H1 (cell line): ENCODE measurements around the gene USP26. TPM values are rescaled to one million over a fixed set of nuclear protein-coding genes. Genes with fewer than 3 reads are reported as not detected.

ENCODE experiments used
- CTCF ChIA-PET: fragments of 300-600 bp; sonication (Branson Sonifier 250); formaldehyde crosslinking; loops from one replicate; lab custom pipeline; 2021; ENCODE audit not compliant: partially characterized antibody; lab: Charles Lee
- POLR2A ChIA-PET: fragments of 300-600 bp; sonication (Branson Sonifier 250); formaldehyde crosslinking; loops from one replicate; lab custom pipeline; 2021; ENCODE audit warnings: inconsistent platforms; ENCODE audit not compliant: partially characterized antibody; lab: Charles Lee
- DNase-seq, 2 experiments: peaks; one replicate each; pipeline versions ENCODE4 v3.0.0 to v3.0.0-alpha.2; 2010 to 2022; ENCODE audit warnings: low spot score in 2 of 2, low read depth in 1 of 2, mixed read lengths in 1 of 2
- FAIRE-seq: peaks from 2 replicates; lab custom pipeline; 2011; peaks lifted over from hg19 to GRCh38; lab: Jason Lieb, UNC
- H2AFZ ChIP-seq: 2 replicates; pipeline ENCODE4 v1.8.1; 2012; ENCODE audit warnings: low read length, inconsistent platforms
- H2AK5ac ChIP-seq: 2 replicates; pipeline ENCODE4 v1.6.1; 2013; ENCODE audit warnings: low read depth, low read length
- H2BK120ac ChIP-seq: replicated peaks from 2 replicates; pipeline ENCODE3; 2013; ENCODE audit warnings: low read depth, low read length, inconsistent platforms
- H2BK12ac ChIP-seq: 2 replicates; pipeline ENCODE4 v1.6.1; 2013; ENCODE audit warnings: low read depth, low read length
- H2BK15ac ChIP-seq: 2 replicates; pipeline ENCODE4 v1.6.1; 2013; ENCODE audit warnings: low read length
- H2BK20ac ChIP-seq: 2 replicates; pipeline ENCODE4 v1.6.1; 2013; ENCODE audit warnings: low read length
- H2BK5ac ChIP-seq: 2 replicates; pipeline ENCODE4 v1.6.1; 2013; ENCODE audit warnings: low read depth, low read length
- H3K14ac ChIP-seq: 2 replicates; pipeline ENCODE4 v1.6.1; 2013; ENCODE audit warnings: inconsistent platforms; ENCODE audit not compliant: insufficient read length
- H3K18ac ChIP-seq: 2 replicates; pipeline ENCODE4 v1.6.1; 2013; ENCODE audit warnings: low read length; ENCODE audit errors: extremely low read depth
- H3K23ac ChIP-seq: 2 replicates; pipeline ENCODE4 v1.6.1; 2013; ENCODE audit warnings: inconsistent platforms; ENCODE audit not compliant: insufficient read length
- H3K23me2 ChIP-seq: 2 replicates; pipeline ENCODE4 v1.6.1; 2013; ENCODE audit warnings: low read depth, low read length
- H3K27ac ChIP-seq: 2 replicates; pipeline ENCODE4 v1.6.1; 2011; ENCODE audit warnings: low read depth, low read length, inconsistent platforms
- H3K27me3 ChIP-seq, 4 experiments: replicated peaks in 1 of 4; 1 replicate in 1 of 4; 2 replicates in 3 of 4; pipeline versions ENCODE4 v1.6.1 to v1.8.1; 2011 to 2013; ENCODE audit warnings: low read length in 3 of 4, mild to moderate bottlenecking in 3 of 4, inconsistent platforms in 2 of 4, mixed read lengths in 2 of 4, moderate library complexity in 1 of 4; ENCODE audit not compliant: control insufficient read depth in 3 of 4, insufficient read depth in 3 of 4; ENCODE audit errors: extremely low read depth in 1 of 4
- H3K36me3 ChIP-seq, 4 experiments: 2 replicates each; pipeline versions ENCODE4 v1.6.1 to v1.8.1; 2011 to 2013; ENCODE audit warnings: mild to moderate bottlenecking in 4 of 4, low read length in 3 of 4, moderate library complexity in 2 of 4, control low read depth in 1 of 4, inconsistent platforms in 1 of 4; ENCODE audit not compliant: insufficient read depth in 4 of 4, control insufficient read depth in 2 of 4
- H3K4ac ChIP-seq: replicated peaks from 2 replicates; pipeline ENCODE3; 2013; ENCODE audit warnings: low read length, low read depth, mixed read lengths, inconsistent platforms; ENCODE audit not compliant: insufficient read length
- H3K4me1 ChIP-seq, 4 experiments: replicated peaks in 1 of 4; 1 replicate in 1 of 4; 2 replicates in 3 of 4; pipeline versions ENCODE4 v1.6.1 to v1.8.1; 2011 to 2013; ENCODE audit warnings: low read length in 3 of 4, inconsistent platforms in 2 of 4, mixed read lengths in 1 of 4; ENCODE audit not compliant: insufficient read depth in 4 of 4, control insufficient read depth in 3 of 4
- H3K4me2 ChIP-seq, 2 experiments: 2 replicates each; pipeline versions ENCODE4 v1.6.1 to v1.8.1; 2011 to 2013; ENCODE audit warnings: low read depth in 2 of 2, low read length in 2 of 2, control low read depth in 1 of 2, inconsistent platforms in 1 of 2, mild to moderate bottlenecking in 1 of 2; ENCODE audit not compliant: insufficient read depth in 1 of 2
- H3K4me3 ChIP-seq, 4 experiments: fragments of 200-600, 300-600 bp in 1 of 4; sonication (generic), shearing (Covaris generic), sonication (Bioruptor Twin) in 1 of 4; 2 replicates each; pipeline versions ENCODE4 v1.5.1 to v1.8.1; 2011 to 2016; ENCODE audit warnings: low read length in 4 of 4, low read depth in 3 of 4, control low read depth in 2 of 4, inconsistent platforms in 2 of 4, mild to moderate bottlenecking in 2 of 4, mixed read lengths in 1 of 4, moderate library complexity in 1 of 4; ENCODE audit not compliant: insufficient read depth in 2 of 4; ENCODE audit errors: extremely low read depth in 1 of 4
- H3K56ac ChIP-seq: replicated peaks from 2 replicates; pipeline ENCODE3; 2013; ENCODE audit warnings: low read depth, mild to moderate bottlenecking, mixed read lengths, low read length, inconsistent platforms; ENCODE audit not compliant: insufficient read length
- H3K79me1 ChIP-seq: 2 replicates; pipeline ENCODE4 v1.6.1; 2013; ENCODE audit warnings: low read depth, low read length, control low read depth
- H3K79me2 ChIP-seq, 2 experiments: 2 replicates each; pipeline versions ENCODE4 v1.6.1 to v1.8.1; 2012 to 2013; ENCODE audit warnings: low read length in 2 of 2, mild to moderate bottlenecking in 2 of 2, inconsistent platforms in 1 of 2; ENCODE audit not compliant: insufficient read depth in 2 of 2, control insufficient read depth in 1 of 2
- H3K9ac ChIP-seq, 4 experiments: replicated peaks in 1 of 4; 1 replicate in 1 of 4; 2 replicates in 3 of 4; pipeline versions ENCODE4 v1.6.1 to v1.8.1; 2011 to 2013; ENCODE audit warnings: low read depth in 3 of 4, low read length in 3 of 4, control low read depth in 2 of 4, mild to moderate bottlenecking in 2 of 4, moderate library complexity in 2 of 4, inconsistent platforms in 1 of 4; ENCODE audit errors: extremely low read depth in 1 of 4
- H3K9me3 ChIP-seq, 2 experiments: 2 replicates each; pipeline versions ENCODE4 v1.6.1 to v1.8.1; 2012 to 2013; ENCODE audit warnings: mild to moderate bottlenecking in 2 of 2, moderate library complexity in 2 of 2, control low read depth in 1 of 2, inconsistent platforms in 1 of 2, low read depth in 1 of 2, low read length in 1 of 2, mixed read lengths in 1 of 2; ENCODE audit not compliant: insufficient read depth in 2 of 2
- H4K20me1 ChIP-seq, 2 experiments: replicated peaks in 1 of 2; 2 replicates each; pipeline versions ENCODE3 to v1.8.1; 2011 to 2013; ENCODE audit warnings: inconsistent platforms in 2 of 2, low read length in 2 of 2, mild to moderate bottlenecking in 1 of 2; ENCODE audit not compliant: insufficient read depth in 2 of 2, control insufficient read depth in 1 of 2
- H4K5ac ChIP-seq: 2 replicates; pipeline ENCODE4 v1.6.1; 2013; ENCODE audit warnings: low read length, low read depth, mixed read lengths, inconsistent platforms; ENCODE audit not compliant: insufficient read length
- H4K8ac ChIP-seq: 2 replicates; pipeline ENCODE4 v1.8.0; 2013; ENCODE audit warnings: mild to moderate bottlenecking, moderate library complexity, low read length, inconsistent platforms; ENCODE audit not compliant: insufficient read depth; ENCODE audit errors: extremely low read depth
- H4K91ac ChIP-seq: replicated peaks from 2 replicates; pipeline ENCODE3; 2013; ENCODE audit warnings: low read length, mixed read lengths, inconsistent platforms; ENCODE audit not compliant: insufficient read length
- BACH1 ChIP-seq: IDR thresholded peaks from 2 replicates; pipeline ENCODE4 v1.6.1; 2012; ENCODE audit warnings: low read length, improper control_type of control experiment
- CTCF ChIP-seq, 3 experiments: IDR thresholded peaks; 1 replicate in 2 of 3; 2 replicates in 1 of 3; pipeline versions ENCODE4 v1.5.1 to v1.6.1; 2011; ENCODE audit warnings: low read length in 3 of 3, mild to moderate bottlenecking in 3 of 3, inconsistent platforms in 2 of 3, low read depth in 1 of 3, moderate library complexity in 1 of 3; ENCODE audit not compliant: insufficient read depth in 1 of 3; ENCODE audit errors: control extremely low read depth in 1 of 3
- RAD21 ChIP-seq, 2 experiments: IDR thresholded peaks in 1 of 2; conservative IDR thresholded peaks in 1 of 2; 2 replicates each; pipeline ENCODE4 v1.6.1; 2011; ENCODE audit warnings: low read depth in 2 of 2, low read length in 2 of 2, improper control_type of control experiment in 1 of 2, inconsistent platforms in 1 of 2, mild to moderate bottlenecking in 1 of 2, moderate library complexity in 1 of 2
- WGBS, 2 experiments: shearing (Covaris generic) in 1 of 2; methylation state at CpG; one replicate each; pipeline versions ENCODE4 v1.1.6 to v1.1.7; 2013 to 2015; ENCODE audit warnings: low lambda C conversion rate in 2 of 2, mixed read lengths in 2 of 2, inconsistent platforms in 1 of 2, low coverage in 1 of 2, missing lambda C conversion rate in 1 of 2; ENCODE audit not compliant: insufficient replicate concordance in 2 of 2, insufficient coverage in 1 of 2, insufficient read length in 1 of 2; ENCODE audit errors: extremely low coverage in 1 of 2, missing lambda C conversion rate in 1 of 2; 5-methylcytosine and 5-hydroxymethylcytosine counted together
- polyA plus RNA-seq, 7 experiments: library from polyadenylated mRNA; depleted of rRNA in 3 of 7; stranded (reverse) in 5 of 7; unstranded in 2 of 7; fragments of >200 nt in 5 of 7; fragments of 200-250 nt in 2 of 7; gene quantifications; 1 replicate in 5 of 7; 2 replicates in 1 of 7; 4 replicates in 1 of 7; pipeline versions ENCODE4 v1.2.1 to v1.2.3, GENCODE V29; 2011 to 2013; ENCODE audit warnings: missing spikeins in 2 of 7, mixed read lengths in 2 of 7
- total RNA-seq: library from RNA; stranded (reverse); fragmentation: NEBNext Ultra II Directional; extraction: Animal tissue kit (Norgen Biotek cat#: 25700); gene quantifications from 2 replicates; pipeline ENCODE4 v1.2.1, GENCODE V29; 2021

USP26 gene
- total and polyA plus RNA-seq, 2 of the 8 experiments (the other 6 are each of a cell fraction or from before 2014, with no cell fraction given): not detected

GRCh38 chrX:133045986-133046385 lies 50.9 kb downstream of the USP26 start:
- H2AFZ ChIP-seq: no peak overlapping the region
- 39% methylated on average over 2 of the region's 2 CpGs; no CpG with 5 or more reads in 1 of the 2 experiments for WGBS, 2 experiments

More at GRCh38 chrX:133045986-133046385, 50.9 kb downstream of the USP26 start:
- H2BK20ac ChIP-seq: no peak overlapping the region
- DNase-seq: no peak
- H3K56ac ChIP-seq: no peak overlapping the region
- H3K79me1 ChIP-seq: no peaks in the 10 kb centered on the region
- H3K9ac ChIP-seq: no peak overlapping the region
- H3K4ac ChIP-seq: no peak overlapping the region
- H3K27ac ChIP-seq: no peak overlapping the region
- H3K4me3 ChIP-seq: no peak overlapping the region
- H4K5ac ChIP-seq: no peak overlapping the region
- H3K27me3 ChIP-seq: no peaks in the 10 kb centered on the region
- H3K4me1 ChIP-seq: no peaks in the 10 kb centered on the region
- no peak overlapping the region for H2BK12ac ChIP-seq
- H2BK120ac ChIP-seq: no peak overlapping the region
- peak; percentile 52 for FAIRE-seq
- no peaks in the 10 kb centered on the region for H3K36me3 ChIP-seq
- no peak overlapping the region for H3K4me2 ChIP-seq
- no peak overlapping the region for H3K23ac ChIP-seq
- H3K79me2 ChIP-seq: no peaks in the 10 kb centered on the region
- TF ChIP-seq CTCF (IDR thresholded peaks at IDR 0.05; ENCODE audit: control extremely low read depth in 1 of 3, insufficient read depth in 1 of 3, low read depth in 1 of 3, low read length in 3 of 3) (peak in 2 of 3 experiments; percentile 19 to 42; a peak in 2 of 4 replicates), RAD21 (IDR thresholded peaks at IDR 0.05 in 1 of 2, conservative IDR thresholded peaks at IDR 0.05 in 1 of 2; ENCODE audit: low read depth in 2 of 2, low read length in 2 of 2) (peak; percentile 68 to 75), BACH1 (no peak)
- H3K23me2 ChIP-seq: no peaks in the 10 kb centered on the region
- H2BK5ac ChIP-seq: no peak overlapping the region
- POLR2A ChIA-PET: interaction anchor here (0.7 kb wide), 1 partner anchor 124 kb away, joined by 4 read pairs; no protein-coding TSS in a partner anchor
- no peaks in the 10 kb centered on the region for H4K20me1 ChIP-seq
- no peak overlapping the region for H4K8ac ChIP-seq
- H4K91ac ChIP-seq: no peak overlapping the region
- no peak overlapping the region for H3K14ac ChIP-seq
- no peak overlapping the region for H2AK5ac ChIP-seq
- H2BK15ac ChIP-seq: no peak overlapping the region
- H3K18ac ChIP-seq: no peak overlapping the region
- CTCF ChIA-PET: interaction anchor here (0.6 to 3.7 kb wide), 12 partner anchors 10 to 625 kb away, joined by 3 to 20 read pairs (median 4); no protein-coding TSS in a partner anchor
- H3K9me3 ChIP-seq: no peaks in the 10 kb centered on the region
